Lower lobe of right lung (tissue), 2 donors: ENCODE measurements around the gene SEMA3F. TPM values are rescaled to one million over a fixed set of nuclear protein-coding genes. Genes with fewer than 3 reads are reported as not detected.

ENCODE experiments used
- ATAC-seq, 2 donors: fragments of 200-7000 bp; cut with Tn5 transposase; one replicate each; pipeline ENCODE4 v1.9.1; 2020 to 2022; ENCODE audit warnings: mild to moderate bottlenecking in 2 of 2, moderate library complexity in 2 of 2
- DNase-seq: peaks from one replicate; pipeline ENCODE4 v3.0.0-alpha.2; 2020
- H3K27ac ChIP-seq: fragments of 200-600 bp; one replicate; pipeline ENCODE4 v1.8.0; 2022
- H3K27me3 ChIP-seq: fragments of 200-600 bp; one replicate; pipeline ENCODE4 v1.8.0; 2022; ENCODE audit warnings: low read depth
- H3K36me3 ChIP-seq: fragments of 200-600 bp; one replicate; pipeline ENCODE4 v1.8.0; 2022; ENCODE audit warnings: mild to moderate bottlenecking
- H3K4me1 ChIP-seq: fragments of 200-600 bp; one replicate; pipeline ENCODE4 v1.8.0; 2022
- H3K4me3 ChIP-seq: fragments of 200-600 bp; one replicate; pipeline ENCODE4 v1.8.0; 2022; ENCODE audit warnings: mild to moderate bottlenecking
- H3K9me3 ChIP-seq: fragments of 200-600 bp; one replicate; pipeline ENCODE4 v1.8.0; 2022
- CTCF ChIP-seq: fragments of 200-600 bp; IDR thresholded peaks from one replicate; pipeline ENCODE4 v1.8.0; 2022; ENCODE audit warnings: antibody characterized with exemption, mild to moderate bottlenecking
- intact Hi-C: fragments of 100-400 bp; cut with DNase I; formaldehyde crosslinking; loops from one replicate; pipeline ENCODE4 v1.11.0; 2022
- total RNA-seq: library from RNA; stranded (reverse); fragmentation: NEBNext Ultra II Directional; extraction: Animal tissue kit (Norgen Biotek cat#: 25700); gene quantifications from one replicate; pipeline ENCODE4 v1.2.1, GENCODE V29; 2021
- donor health status: DM: no; HTN: yes; CAD: no; lungs with severe emphysema.

The SEMA3F gene
- total RNA-seq, 1 donor from 2014 or later = 44.7 TPM

DNA sequence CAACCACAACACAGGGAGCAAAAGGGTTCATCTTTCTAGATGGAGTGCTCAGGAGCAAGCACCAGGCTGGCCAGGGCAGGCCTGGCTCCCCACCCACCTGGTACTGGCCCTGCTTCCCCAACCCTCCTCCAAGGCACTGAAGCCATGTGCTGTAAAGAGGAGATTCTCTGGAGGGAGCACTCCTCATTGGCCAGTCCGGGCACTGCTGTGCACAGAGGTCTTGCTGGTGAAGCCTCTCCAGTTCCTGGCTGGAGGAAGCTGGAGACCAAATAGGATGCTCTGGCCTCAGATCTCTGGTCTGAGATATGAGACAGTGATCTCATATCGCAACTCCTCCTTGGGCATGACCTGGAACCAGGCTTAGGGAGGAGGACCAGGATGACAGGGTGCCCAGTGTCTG lies 7.7 kb upstream of the SEMA3F start:
- H3K4me3 ChIP-seq = no peak overlapping the region
- intact Hi-C loops = no loop called here
- H3K4me1 ChIP-seq = no peaks in the 10 kb centered on the region
- DNase-seq (no peak), ATAC-seq (no peak)
- no peaks in the 10 kb centered on the region for H3K9me3 ChIP-seq
- H3K27ac ChIP-seq = no peak overlapping the region
- H3K27me3 ChIP-seq = no peaks in the 10 kb centered on the region
- H3K36me3 ChIP-seq = no peaks in the 10 kb centered on the region
- no peak for TF ChIP-seq CTCF

DNA sequence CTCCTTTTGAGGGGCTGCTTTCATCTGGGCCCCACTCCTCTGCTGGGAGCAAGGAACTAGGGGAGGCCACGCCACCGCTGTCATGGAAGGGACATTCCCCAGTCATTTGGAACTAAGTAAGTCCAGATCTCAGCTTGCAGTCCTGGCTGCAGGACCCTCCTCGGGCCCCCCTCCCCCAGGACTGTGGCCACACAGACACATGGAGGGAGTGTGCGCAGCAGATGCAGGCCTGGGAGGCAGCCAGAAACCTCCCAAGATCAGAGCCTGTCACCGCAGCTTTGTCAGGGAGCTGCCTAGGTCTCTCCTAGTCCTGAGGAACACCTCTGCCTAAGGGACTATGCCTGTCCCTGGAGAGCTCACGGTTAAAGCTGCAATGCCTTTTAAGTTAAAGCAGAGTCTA lies 7.3 kb upstream of the SEMA3F start:
- DNase-seq (no peak), ATAC-seq (no peak)
- H3K27me3 ChIP-seq = no peaks in the 10 kb centered on the region
- H3K9me3 ChIP-seq = no peaks in the 10 kb centered on the region
- intact Hi-C loops = no loop called here
- no peak overlapping the region for H3K27ac ChIP-seq
- no peaks in the 10 kb centered on the region for H3K4me1 ChIP-seq
- H3K36me3 ChIP-seq = no peaks in the 10 kb centered on the region
- no peak for TF ChIP-seq CTCF
- no peak overlapping the region for H3K4me3 ChIP-seq

DNA sequence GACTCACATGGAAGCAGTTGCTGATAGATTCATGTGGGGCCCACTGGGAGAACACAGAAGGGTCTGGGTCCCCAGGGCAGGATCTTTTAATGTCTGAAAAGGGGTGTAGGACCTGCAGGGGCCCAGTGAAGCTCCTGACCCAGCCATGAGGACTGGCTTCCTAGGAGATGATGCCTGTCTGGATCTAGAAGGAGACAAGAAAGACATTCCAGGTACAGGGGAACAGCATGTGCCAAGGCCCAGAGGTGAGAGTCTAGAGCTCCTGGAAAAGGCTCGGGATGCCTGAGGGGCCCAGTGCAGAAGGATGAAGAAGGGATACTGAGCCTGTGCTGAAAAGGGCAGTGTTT lies 4.7 kb upstream of the SEMA3F start:
- Histone ChIP-seq H3K27me3 (no peaks in the 10 kb centered on the region), H3K4me3 (no peak overlapping the region), H3K4me1 (peaks cover 8% of the 10 kb centered on the region), H3K9me3 (no peaks in the 10 kb centered on the region), H3K27ac (no peak overlapping the region), H3K36me3 (no peaks in the 10 kb centered on the region)
- intact Hi-C loops = no loop called here
- ATAC-seq (no peak), DNase-seq (no peak)
- no peak for TF ChIP-seq CTCF

DNA sequence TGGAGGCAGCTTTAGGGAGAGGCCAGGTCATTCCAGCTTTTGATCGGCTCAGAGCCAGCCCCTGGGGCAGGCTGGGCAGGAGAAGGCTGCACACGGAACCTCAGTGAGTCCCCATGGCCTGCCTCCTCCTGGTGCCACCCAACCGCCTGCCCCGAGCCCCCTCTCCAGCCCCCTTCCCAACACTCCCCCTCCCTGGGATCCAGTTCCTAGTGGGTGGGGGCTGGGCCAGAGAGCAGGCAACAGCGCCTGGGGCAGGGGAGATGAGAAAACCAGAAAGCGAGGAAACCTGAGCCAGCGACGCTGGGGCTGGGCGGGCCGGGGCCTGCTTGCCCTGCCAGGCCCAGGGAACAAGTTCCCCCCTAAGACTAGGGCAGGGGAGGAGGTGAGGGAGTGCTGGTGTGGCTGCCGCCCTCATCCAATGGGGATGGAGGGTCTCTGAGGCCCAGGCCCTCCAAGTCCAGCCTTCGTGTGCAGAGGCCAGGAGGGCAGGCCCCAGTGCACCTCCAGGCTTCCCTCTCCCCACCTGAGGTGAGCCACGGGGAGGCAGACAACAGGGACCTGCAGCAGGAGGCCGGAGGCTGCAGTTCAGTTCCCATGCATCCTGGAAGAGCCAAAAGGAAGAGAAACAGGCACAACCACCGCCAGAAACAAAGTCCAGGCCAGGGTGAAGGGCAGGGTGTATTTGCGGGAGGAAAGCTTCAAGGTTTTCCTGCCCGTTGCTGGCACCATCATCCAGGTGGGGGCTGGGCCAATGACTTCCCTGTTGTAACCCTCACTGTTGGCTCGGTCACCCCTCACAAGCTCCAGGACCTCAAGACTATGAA lies 4.0 kb upstream of the SEMA3F start:
- no peak overlapping the region for H3K27ac ChIP-seq
- TF ChIP-seq CTCF = no peak
- peaks cover 6% of the 10 kb centered on the region for H3K27me3 ChIP-seq
- no peak overlapping the region for H3K4me3 ChIP-seq
- H3K9me3 ChIP-seq = no peaks in the 10 kb centered on the region
- H3K4me1 ChIP-seq = peaks cover 14% of the 10 kb centered on the region
- ATAC-seq = no peak
- no peaks in the 10 kb centered on the region for H3K36me3 ChIP-seq
- intact Hi-C loops = no loop called here
- DNase-seq = no peak

- intact Hi-C loops = no loop called here
- ATAC-seq = no peak
- no peaks in the 10 kb centered on the region for H3K9me3 ChIP-seq
Measured at GRCh38 chr3:50151728-50152127, 3.4 kb upstream of the SEMA3F start.

More at GRCh38 chr3:50151728-50152127, 3.4 kb upstream of the SEMA3F start:
- Histone ChIP-seq H3K36me3 (no peaks in the 10 kb centered on the region), H3K27ac (no peak overlapping the region), H3K27me3 (peaks cover 12% of the 10 kb centered on the region), H3K4me3 (no peak overlapping the region), H3K4me1 (peaks cover 15% of the 10 kb centered on the region)
- DNase-seq = no peak
- no peak for TF ChIP-seq CTCF
